Stimulated activated CD4-positive, alpha-beta T cell treated with anti-CD3 and anti-CD28 coated beads, Interleukin-4, amount 100 ng/mL, for 1 hour (primary cell): ENCODE results near the gene PODN.

ENCODE experiments used
- DNase-seq: peaks from one replicate; pipeline ENCODE4 v3.0.0-alpha.2; 2020

PODN gene

DNA sequence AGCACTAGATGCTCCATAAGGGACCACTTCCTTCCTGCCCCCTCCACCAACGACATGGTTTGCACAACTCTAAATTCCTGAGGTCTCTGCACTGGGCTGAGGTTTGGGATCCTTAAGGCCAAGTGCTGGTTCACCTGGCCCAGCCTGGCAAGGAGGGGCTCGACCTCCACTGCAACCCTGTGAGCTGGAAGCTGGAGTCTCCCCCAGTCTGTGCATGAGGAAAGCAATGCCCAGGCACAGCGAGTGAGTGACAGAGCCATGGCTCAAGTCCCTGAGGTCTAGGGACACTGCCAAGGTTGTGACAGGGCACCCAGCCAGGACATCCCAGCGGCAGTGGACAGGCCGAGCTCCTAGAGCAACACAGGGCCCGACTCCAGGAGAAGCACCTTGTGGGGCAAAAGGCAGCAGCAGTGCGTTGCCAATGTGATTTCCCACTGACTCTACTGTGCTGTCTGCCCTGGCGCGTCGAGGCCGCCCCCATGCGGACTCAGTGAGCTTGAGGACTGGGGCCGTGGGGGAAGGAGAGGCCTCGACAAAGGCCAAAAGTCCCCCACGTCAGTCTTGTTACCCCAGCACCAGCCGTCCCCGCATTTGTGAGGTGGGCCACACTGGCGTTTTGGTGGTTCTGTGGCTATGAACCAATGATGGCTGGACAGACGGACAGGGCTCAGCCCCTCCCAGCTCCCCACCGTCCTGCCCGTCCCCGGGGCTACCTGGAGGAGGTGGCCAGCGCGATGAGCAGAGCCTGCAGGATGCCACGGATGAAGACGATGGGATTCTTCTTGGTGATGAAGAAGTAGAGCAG is 30.0 kb downstream of the PODN start:
- DNase-seq: no peak

DNA sequence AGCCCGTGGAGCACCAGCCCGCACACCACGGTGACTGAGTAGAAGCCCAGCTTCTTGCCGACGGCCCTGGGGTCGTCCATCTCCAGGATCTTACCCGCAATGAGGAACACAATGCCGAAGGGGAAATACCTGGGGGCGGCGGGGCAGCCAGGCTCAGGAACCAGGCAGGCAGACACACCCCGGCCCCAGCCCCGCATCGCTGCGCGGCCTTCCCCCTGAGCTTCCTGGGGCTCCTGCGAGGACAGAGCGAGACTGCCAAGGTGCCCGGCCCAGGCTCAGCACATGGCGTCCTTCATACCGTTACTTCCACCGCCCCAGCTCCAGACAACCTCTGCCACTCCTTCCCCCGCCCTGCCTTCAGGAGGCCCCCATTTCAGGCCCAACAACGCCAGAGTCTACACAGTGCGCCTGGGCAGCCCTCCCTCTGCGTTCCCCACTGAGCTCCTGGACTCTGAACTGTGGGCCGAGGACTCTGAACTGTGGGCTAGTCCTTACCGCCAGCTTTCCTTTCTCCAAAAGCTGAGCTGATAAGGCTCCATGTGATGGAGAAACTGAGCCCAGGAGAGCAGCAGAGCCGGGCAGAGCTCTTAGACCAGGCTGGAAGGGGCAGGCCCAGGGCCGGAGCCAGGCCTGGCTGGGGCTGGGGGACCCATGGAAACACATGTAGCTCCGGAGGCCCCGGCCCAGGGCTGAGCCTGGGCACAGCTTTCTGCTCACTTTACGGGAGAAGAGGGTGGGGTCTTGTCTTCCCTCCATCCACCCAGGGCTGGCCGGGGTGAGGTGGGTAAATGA is 30.8 kb downstream of the PODN start:
- DNase-seq: no peak

DNA sequence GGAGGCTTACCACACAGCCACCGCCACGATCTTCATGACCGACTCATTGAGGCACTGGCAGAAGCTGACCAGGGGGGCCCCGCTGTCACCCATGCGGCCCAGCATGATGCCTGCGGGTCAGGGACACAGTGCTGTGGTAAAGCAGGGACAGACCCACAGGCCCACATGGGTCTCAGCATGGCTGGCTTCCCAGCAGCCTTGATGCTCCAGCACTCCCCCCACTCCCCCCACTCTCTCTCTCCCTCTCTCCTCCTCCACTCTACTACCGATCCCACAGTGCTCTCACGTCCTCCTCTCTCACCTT is 31.4 kb downstream of the PODN start:
- DNase-seq: no peak

DNA sequence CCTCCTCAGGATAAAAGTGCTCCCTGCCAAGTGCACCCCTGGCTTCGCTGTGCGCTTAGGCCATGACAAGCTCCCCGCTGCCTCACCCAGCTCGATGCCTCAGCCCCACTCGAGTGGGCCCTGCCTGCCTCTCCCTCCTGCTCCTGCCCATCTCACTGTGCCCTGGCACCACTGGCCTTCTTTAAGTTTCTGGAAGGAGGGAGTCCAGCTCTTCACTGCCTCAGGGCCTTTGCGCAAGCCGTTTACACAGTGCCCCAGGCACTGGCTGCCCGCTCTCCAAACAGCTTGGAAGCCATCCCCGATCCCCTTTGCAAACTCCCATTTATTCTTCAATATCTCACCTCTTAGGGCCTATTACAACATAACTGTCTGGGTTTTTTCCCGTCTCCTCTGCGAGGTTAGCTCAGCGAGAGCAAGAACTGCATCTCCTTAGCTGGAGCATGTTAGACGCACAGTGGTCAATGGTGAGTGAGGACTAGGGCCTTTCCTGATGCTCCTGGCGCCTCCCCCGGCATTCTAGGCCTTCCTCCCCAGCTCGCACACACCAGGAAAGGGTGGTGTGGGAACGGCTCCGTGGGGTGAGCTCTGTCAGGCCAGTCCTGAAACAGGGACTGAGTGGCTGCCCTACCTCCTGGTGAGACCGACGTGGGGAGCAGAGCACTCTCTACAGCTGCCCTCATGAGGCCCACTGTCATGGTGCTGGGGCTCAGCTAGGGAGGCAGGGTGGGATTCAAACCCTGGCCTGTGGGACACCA is 31.9 kb downstream of the PODN start:
- no peak for DNase-seq

DNA sequence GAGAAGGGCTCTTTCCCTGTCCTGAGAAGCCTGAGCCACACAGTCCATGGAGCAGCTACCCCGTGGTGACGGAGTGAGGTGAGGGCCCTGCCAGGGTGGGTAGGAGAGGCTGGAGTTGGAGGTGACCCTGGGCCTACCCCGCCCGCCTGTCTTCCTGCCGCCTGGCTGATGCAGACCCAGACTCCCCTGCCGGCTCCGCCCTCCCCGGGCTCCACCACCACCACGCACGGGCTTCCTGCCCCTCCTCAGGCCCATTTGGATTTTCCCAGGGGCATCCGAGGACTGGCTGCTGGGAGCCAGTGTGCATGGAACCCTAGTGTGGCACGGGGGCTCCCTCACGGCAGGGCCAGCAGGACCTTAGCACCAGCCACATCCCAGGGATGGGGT is 32.5 kb downstream of the PODN start:
- DNase-seq: no peak

DNA sequence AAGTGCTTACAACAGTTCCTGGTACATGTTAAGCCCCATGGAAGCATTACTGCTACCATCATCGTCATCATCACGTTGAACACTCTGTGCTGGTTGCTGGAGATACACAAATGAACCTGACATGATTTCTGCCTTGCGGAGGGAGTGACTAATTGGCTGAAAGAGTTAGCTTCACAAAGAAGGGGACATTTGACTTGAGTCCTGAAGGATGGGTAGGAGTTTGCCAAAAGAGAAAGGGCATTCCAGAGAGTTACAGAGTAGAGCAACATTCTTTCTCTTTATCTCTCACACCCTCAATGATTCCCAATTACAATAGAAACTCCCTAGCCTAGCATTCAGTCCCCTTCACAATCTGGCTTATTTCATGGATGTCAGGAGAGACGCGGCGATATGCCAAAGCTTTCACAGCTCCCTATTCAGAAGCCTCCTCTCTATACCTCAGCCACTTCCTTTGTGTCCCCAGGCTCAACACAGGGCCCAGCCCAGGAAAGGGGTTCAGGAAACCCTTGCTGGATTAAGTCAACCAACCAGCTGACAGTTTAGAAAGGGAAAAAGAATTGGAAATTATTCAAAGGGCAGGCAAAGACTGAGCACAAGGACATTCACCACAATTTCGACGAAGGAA is 42.4 kb downstream of the PODN start:
- no peak for DNase-seq

DNA sequence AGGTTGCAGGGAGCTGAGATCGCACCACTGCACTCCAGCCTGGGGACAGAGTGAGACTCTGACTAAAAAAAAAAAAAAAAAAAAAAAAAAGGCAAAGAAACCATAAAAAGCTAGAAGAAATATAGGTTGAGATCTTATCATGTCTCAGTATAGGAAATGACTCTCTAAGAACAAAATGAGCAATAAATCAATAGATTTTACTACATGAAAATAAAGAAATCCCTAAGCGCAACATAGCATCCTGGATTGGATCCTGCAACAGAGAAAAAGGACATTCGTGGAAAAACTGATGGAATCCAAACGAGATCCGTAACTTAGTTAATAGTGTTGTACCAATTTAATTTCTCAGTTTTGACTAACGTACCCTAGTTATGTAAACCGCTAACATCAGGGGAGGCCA is 45.1 kb downstream of the PODN start:
- no peak for DNase-seq

DNA sequence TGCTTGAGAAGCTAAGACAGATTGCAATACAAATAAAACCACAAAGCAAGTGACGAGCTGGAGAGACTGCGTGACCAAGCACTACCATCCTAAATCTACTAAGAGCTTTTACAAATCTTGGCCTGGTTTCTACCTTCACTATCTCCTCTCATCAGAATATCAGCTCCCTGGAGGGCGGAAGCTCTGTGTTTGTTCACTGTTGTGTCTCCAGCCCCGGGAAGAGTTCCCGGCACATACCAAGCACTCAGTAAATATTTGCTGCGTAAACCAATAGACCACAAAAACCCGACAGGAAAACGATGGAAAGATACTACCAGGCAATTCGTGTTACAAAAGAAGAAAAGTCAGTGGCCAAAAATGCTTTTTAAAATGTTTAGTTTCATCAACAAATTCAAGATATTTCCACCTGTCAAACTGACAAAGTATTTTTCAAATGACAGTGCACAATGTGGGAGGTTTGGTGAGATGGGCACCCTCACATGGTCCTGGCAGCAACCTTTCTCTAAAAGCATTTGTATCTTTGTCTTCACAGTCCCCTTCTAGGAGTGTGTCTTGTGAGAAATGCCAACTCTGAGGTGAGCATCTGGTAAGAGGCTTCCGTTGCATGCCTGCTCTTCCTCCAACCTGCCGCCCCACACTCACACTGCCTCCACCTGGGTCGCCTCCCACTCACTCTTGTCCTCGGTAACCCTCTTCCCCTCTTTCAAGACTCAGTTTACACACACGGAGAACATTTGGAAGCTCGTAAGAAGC is 45.7 kb downstream of the PODN start:
- DNase-seq: no peak

DNA sequence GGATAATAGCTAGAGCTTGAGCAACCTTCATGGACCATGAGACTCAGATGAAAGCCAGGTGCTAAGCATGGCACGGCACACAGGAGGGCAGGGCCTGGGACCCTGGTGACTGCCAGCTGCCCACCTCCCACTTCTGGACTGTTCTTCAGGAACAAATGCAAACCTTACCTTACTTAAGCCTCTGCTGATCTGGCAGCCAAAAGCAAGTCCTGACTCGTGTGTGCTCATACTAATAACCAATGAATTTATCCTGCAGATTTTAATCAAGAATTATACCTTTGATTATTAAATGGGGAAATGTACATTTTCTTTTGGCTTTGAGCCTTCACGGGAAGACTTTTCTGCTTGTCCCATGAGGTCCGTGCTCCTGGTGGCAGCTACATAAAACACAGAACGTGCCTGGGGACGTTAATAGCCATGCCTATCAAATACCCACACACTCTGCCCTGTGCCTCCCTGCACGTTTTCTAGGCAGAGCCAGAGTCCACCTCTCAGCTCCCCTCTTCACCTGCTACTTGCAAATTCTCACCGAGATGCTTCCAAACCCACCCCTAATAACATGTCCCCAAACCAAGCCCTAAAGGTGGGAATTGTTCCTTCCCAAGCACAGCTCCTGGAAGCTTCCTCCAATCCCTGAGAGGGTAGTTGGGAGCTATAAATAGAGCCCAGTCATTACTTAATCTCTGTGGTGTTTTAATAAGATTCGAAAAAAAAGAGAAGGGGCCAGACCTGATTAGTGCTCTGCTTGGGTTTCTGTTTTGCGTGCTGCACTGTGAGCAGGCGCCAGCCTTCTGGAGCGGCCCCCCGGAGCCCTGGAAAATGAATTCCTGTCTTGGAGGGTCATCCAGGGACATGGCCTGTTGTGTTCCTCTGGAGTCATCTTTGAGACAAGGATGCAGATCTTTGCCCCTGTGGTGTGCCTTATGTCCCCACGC is 46.9 kb downstream of the PODN start:
- no peak for DNase-seq

DNA sequence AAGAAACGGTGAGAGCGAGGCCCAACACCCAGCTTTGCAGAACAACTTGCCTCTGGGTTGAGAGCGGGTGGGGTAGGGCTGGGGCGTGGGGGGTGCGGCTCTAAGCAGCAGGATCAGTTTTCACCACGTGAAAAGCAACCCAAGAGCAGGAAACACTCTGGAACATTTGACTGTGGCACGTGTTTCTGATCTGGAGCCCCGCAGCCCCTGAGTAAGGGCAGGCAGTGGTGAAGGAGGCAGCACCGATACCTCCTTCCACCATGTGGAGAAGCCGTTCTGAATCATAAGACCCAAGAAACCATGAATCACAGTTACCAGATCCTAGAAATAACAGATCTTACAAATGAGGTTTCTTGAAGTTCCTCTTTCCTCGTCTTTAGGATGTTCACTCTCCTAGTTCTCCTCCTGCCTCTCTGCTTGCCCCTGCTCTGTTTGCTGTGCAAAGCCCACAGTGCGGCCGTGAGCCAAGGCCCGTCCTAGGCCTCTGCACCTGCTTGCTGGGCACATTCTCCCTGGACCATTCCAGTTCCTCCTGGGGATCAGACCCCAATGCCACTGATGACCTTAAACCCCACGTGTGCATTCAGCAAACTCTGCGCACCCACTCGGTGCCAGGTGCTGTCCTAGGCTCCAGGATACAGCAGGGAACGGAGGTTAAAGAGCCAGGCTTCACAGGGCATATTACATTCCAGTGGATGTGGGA is 48.5 kb downstream of the PODN start:
- no peak for DNase-seq

DNA sequence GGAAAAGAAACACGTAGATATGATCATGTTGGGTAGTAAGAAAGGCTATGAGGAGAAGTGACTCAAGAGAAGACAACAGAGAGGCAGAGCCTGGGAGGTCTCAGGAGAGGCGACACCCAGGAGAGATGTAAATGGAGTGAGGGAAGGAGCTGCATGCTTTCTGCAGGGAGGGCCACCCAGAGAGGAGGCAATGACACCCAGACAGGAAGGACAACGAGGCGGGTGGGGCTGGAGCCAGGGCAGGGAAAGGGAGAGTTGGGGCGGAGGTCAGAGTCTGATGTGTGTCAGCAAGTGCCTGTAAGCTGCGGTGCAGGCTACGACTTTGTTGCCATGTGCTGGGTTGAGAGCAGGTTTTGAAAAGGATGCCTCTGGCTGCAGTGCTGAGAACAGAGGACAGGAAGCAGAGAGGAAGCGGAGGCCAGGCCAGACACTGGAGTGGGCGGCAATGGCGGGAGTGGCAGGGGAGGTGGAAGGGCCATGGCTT is 49.1 kb downstream of the PODN start:
- no peak for DNase-seq

DNA sequence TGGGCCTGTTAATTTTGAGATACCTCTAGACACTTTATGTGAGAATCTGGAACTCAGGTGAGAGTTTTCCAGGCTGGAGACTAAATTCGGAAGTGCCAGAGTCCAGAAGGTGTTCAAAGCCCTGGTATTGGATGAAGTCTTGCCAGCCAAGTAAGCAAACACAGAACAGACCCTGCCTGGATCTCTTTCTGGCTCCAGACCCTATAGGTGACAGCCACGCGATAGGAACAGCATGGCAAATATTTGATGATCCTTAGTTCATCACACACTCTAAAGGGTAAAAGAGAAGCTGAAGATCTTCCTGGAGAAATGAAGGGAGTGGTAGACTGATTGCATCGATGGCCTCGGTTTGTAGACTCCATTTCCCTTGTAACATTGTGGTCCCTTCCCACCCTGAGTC is 49.7 kb downstream of the PODN start:
- no peak for DNase-seq

DNA sequence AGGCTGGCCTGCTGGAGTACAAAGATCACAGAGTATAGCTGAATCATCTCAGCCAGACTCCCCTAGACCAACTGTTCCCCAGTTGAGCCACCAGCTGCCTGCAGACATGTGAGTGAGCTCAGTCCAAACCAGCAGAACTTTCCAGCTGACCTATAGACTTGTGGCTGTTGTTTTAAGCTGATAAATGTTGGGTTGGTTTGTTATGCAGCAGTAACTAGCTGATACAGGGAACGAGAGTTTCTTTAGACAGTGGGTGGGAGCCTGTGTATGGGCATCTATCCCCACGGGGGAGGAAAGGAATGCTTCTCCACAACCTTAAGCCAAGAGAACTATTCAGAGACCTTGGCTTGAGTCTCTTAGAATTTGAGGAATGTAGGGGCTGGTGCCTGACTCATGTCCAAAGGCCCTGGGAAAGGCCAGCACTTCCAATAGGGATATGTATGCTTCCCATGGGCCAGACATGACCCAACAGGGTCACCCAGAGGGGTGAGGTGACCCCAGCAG is 50.3 kb downstream of the PODN start:
- no peak for DNase-seq

DNA sequence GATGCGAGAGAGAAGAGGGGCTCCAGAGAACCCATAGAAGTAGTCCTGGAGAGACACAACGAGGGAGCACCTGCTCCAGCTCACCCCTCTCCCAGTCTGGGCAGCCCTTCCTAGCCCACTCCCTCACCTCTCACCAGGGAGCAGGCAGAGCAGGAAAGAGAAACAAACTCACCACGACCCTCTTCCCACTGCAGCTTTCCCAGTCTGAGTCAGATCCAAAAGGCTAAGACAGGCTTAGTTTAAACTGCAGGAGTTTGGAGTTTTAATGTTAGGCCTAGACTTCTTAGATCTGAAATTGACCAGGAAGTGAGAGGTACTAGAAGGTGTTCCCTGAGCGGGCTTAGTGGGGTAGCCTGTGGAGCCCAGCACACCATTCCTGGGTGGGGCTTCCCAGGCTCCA is 50.8 kb downstream of the PODN start:
- no peak for DNase-seq

DNA sequence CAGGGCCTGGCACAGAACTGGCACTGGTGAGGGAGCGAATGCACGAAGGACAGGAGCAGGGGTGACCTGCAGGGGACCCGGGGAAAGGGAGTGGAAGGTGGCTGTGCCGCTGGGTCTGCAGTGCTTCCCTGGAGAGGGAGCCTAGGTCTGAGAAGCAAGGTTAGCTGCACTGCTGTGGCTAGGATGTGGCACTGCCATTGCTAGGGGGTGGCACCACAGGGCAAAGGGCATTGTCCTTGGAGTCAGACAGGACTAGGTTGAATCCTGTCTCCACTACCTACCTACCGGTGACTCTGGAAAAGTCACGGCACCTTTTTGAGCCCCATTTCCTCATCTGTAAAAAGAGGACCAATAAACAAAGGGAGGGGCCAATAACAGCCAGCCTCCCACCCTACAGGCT is 52.1 kb downstream of the PODN start:
- DNase-seq: no peak

DNA sequence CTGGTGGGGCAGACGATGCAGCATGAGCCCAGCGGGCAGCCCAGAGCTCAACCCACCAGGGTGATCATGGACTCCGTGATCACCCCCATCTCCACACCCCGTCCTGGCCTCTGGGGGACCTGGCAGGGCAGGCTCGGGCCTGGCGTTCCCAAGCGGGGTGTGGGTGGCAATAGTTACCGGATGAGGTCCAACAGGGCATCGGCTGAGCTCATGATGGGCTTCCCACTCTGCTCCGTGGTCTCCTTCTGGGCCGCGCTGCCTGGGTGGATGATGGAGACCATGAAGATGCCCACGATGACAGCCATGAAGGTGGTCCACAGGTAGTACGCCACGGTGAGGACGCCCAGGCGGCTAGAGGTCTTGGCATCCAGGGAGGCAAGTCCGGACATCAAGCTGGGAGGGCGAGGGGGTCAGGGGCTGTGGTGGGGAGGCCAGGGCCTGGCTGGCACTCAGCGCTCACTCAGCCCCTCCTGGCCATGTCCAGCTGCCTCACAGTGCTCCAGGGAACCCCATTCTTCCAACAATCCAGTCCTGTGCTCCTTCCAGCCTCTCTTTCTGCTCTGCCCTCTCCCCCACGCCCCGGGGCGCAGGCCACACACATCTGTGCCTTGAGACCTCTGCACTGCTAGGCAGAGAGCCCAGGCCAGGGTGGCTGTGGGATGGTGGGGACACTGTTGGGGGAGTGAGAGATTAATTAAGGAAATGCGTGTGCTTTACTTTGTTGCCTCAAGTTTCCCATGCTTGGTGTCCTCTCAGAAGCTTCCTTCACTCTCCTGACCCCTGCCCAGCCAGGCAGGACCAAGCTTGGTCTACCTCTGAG is 52.8 kb downstream of the PODN start:
- no peak for DNase-seq

DNA sequence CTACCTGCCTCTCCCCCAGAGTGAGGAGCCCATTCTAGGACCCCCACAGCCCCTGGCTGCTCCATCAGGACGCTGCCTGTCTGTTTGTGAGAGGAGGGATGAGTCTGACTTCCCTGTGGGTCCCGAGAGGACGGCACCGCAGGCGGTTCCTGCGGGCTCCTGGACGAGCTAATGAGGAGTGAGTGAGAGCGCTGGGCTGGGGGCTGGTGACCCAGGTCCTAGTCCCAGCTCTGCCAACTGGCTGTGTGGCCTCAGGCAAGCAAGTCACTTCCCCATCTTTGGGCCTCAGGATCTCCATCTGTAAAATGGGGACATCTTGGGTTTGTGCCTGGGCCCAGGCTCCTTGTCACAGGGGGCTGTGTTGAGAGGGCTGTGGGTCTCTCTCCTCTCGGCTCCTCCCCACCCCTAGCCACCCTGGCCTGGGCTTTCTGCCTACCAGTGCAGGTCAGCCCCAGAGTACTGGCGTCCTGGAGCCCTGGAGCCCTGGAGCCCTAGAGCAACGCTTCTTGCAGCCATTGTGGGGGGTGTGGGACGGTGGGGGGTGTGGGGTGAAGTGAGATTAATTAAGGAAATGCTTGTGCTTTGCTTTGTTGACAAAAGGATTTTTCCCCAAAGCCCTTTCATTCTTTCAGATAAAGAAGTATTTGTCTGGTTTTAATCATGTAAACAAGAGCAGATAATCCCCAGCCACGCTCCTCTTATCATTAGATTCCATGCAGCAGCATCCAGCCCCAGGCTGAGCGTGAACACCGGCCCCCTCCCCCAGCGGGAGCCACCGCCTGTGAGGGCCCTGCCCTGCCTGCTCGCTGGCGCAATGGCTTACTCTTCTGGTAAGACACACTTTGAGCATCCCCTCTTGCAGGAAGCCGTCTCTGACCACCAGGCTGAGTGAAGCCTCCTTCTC is 53.6 kb downstream of the PODN start:
- no peak for DNase-seq

DNA sequence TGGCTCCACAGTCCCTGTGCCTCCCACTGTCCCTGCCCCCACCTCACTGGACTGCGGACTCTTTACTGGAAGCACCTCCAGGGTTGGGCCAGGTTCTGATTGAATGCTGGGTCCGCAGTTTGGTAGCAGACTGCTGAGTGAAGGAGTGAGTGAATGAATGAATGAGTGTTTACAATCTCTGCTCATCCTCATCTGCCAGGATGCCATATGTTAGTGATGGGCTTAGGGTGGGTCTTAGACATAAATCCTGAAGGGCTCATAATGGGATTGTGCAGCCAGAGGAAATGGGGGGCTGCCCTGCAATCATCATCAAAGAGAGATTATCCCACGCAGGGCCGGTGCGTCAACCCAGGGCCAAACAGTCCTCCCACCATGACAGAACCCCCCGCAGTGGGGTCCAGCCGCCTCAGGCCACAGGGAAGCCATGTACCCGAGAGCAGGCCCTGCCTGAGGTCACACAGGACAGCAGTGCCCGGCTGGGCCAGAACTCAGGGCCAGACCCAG is 54.3 kb downstream of the PODN start:
- no peak for DNase-seq
